ENCODE measurements around the gene SLC15A2. TPM values are rescaled to one million over a fixed set of nuclear protein-coding genes. Genes with fewer than 3 reads are reported as not detected.

The SLC15A2 gene
- total and polyA plus RNA-seq, 2 experiments from 2014 or later = 0.26 to 0.90 TPM

DNA sequence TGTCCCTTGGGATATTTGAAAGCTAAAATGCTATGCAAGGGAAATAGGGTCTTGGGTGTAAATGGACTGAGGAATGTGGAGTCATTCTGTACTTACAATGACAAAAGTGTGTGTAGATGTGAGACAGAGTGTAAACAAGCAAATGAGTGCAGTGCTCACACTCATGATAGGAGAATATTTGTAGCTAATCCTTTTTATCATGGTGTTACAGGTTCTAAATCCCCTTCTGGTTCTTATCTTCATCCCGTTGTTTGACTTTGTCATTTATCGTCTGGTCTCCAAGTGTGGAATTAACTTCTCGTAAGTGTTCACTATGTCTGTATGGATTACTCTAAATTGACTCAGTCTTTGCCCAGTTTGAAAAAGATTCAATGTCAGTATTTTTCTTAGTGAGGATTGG lies 30.5 kb downstream of the SLC15A2 start:
- Mint-ChIP-seq H3K4me1 (no peaks in the 10 kb centered on the region), H3K27me3 (ENCODE audit: insufficient read depth, low read depth, poor library complexity) (no peaks in the 10 kb centered on the region), H3K9me3 (no peaks in the 10 kb centered on the region), H3K36me3 (ENCODE audit: low read depth) (peaks cover 15% of the 10 kb centered on the region; the same call in 2 of the 3 replicates), H3K27ac (no peak overlapping the region), H3K4me3 (no peak overlapping the region)
- H4K20me1 ChIP-seq (replicated peaks; ENCODE audit: insufficient read depth) = no peaks in the 10 kb centered on the region
- no peak overlapping the region for H2AFZ ChIP-seq
- H3K4me2 ChIP-seq = no peak overlapping the region
- H3K36me3 ChIP-seq (ENCODE audit: insufficient read depth) = no peaks in the 10 kb centered on the region; the same call in 1 of the 2 replicates
- no peaks in the 10 kb centered on the region for H3K27me3 ChIP-seq (ENCODE audit: insufficient read depth)
- DNase-seq (ENCODE audit: low spot score) (no peak), ATAC-seq (no peak)
- TF ChIP-seq CREB1 (CRISPR knock-in tag; IDR thresholded peaks at IDR 0.05; ENCODE audit: low read depth) (no peak), POLR2AphosphoS5 (IDR thresholded peaks at IDR 0.05; ENCODE audit: low read depth) (no peak), JUNB (IDR thresholded peaks at IDR 0.05; ENCODE audit: unreplicated experiment) (no peak)
- TF ChIP-seq, protein P1, sequence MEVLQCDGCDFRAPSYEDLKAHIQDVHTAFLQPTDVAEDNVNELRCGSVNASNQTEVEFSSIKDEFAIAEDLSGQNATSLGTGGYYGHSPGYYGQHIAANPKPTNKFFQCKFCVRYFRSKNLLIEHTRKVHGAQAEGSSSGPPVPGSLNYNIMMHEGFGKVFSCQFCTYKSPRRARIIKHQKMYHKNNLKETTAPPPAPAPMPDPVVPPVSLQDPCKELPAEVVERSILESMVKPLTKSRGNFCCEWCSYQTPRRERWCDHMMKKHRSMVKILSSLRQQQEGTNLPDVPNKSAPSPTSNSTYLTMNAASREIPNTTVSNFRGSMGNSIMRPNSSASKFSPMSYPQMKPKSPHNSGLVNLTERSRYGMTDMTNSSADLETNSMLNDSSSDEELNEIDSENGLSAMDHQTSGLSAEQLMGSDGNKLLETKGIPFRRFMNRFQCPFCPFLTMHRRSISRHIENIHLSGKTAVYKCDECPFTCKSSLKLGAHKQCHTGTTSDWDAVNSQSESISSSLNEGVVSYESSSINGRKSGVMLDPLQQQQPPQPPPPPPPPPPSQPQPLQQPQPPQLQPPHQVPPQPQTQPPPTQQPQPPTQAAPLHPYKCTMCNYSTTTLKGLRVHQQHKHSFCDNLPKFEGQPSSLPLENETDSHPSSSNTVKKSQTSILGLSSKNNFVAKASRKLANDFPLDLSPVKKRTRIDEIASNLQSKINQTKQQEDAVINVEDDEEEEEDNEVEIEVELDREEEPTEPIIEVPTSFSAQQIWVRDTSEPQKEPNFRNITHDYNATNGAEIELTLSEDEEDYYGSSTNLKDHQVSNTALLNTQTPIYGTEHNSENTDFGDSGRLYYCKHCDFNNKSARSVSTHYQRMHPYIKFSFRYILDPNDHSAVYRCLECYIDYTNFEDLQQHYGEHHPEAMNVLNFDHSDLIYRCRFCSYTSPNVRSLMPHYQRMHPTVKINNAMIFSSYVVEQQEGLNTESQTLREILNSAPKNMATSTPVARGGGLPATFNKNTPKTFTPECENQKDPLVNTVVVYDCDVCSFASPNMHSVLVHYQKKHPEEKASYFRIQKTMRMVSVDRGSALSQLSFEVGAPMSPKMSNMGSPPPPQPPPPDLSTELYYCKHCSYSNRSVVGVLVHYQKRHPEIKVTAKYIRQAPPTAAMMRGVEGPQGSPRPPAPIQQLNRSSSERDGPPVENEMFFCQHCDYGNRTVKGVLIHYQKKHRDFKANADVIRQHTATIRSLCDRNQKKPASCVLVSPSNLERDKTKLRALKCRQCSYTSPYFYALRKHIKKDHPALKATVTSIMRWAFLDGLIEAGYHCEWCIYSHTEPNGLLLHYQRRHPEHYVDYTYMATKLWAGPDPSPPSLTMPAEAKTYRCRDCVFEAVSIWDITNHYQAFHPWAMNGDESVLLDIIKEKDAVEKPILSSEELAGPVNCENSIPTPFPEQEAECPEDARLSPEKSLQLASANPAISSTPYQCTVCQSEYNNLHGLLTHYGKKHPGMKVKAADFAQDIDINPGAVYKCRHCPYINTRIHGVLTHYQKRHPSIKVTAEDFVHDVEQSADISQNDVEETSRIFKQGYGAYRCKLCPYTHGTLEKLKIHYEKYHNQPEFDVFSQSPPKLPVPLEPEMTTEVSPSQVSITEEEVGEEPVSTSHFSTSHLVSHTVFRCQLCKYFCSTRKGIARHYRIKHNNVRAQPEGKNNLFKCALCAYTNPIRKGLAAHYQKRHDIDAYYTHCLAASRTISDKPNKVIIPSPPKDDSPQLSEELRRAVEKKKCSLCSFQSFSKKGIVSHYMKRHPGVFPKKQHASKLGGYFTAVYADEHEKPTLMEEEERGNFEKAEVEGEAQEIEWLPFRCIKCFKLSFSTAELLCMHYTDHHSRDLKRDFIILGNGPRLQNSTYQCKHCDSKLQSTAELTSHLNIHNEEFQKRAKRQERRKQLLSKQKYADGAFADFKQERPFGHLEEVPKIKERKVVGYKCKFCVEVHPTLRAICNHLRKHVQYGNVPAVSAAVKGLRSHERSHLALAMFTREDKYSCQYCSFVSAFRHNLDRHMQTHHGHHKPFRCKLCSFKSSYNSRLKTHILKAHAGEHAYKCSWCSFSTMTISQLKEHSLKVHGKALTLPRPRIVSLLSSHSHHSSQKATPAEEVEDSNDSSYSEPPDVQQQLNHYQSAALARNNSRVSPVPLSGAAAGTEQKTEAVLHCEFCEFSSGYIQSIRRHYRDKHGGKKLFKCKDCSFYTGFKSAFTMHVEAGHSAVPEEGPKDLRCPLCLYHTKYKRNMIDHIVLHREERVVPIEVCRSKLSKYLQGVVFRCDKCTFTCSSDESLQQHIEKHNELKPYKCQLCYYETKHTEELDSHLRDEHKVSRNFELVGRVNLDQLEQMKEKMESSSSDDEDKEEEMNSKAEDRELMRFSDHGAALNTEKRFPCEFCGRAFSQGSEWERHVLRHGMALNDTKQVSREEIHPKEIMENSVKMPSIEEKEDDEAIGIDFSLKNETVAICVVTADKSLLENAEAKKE (CRISPR knock-in tag; IDR thresholded peaks at IDR 0.05) = no peak
- no peaks in the 10 kb centered on the region; the same call in 1 of the 2 replicates for H3K9me2 ChIP-seq (ENCODE audit: insufficient read depth)
- no peak overlapping the region for H3K27ac ChIP-seq (ENCODE audit: low read depth)
- no peaks in the 10 kb centered on the region for H3K4me1 ChIP-seq (ENCODE audit: insufficient read depth)
- H3K79me2 ChIP-seq (replicated peaks; ENCODE audit: insufficient read depth) = no peaks in the 10 kb centered on the region
- H3F3A ChIP-seq (replicated peaks; ENCODE audit: low read depth) = no peaks in the 10 kb centered on the region
- no peak overlapping the region for H3K4me3 ChIP-seq

DNA sequence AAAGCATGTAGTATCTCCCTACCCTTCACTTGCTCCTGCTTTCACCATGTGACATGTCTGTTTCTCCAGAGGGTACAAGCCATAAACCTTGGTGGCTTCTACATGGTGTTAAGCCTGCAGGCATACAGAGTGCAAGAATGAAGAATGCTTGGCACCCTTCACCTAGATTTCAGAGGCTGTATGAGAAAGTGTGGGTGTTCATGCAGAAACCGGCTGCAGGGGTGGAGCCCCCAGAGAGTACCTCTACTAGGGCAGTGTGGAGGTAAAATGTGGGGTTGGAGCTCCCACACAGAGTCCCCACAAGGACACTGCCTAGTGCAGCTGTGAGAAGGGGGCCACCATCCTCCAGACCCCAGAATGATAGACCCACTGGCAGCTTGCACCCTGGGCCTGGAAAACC lies 32.2 kb downstream of the SLC15A2 start:
- Histone ChIP-seq H3K36me3 (ENCODE audit: insufficient read depth) (no peaks in the 10 kb centered on the region; the same call in 1 of the 2 replicates), H3K79me2 (replicated peaks; ENCODE audit: insufficient read depth) (no peaks in the 10 kb centered on the region), H4K20me1 (replicated peaks; ENCODE audit: insufficient read depth) (no peaks in the 10 kb centered on the region), H3K4me2 (no peak overlapping the region), H3F3A (replicated peaks; ENCODE audit: low read depth) (no peaks in the 10 kb centered on the region), H3K9me2 (ENCODE audit: insufficient read depth) (no peaks in the 10 kb centered on the region; the same call in 1 of the 2 replicates), H2AFZ (no peak overlapping the region), H3K4me3 (no peak overlapping the region), H3K27ac (ENCODE audit: low read depth) (no peak overlapping the region), H3K4me1 (ENCODE audit: insufficient read depth) (no peaks in the 10 kb centered on the region), H3K27me3 (ENCODE audit: insufficient read depth) (no peaks in the 10 kb centered on the region)
- Mint-ChIP-seq H3K36me3 (ENCODE audit: low read depth) (peaks cover 15% of the 10 kb centered on the region; the same call in 2 of the 3 replicates), H3K27me3 (ENCODE audit: insufficient read depth, low read depth, poor library complexity) (no peaks in the 10 kb centered on the region), H3K4me1 (no peaks in the 10 kb centered on the region), H3K27ac (no peak overlapping the region), H3K4me3 (no peak overlapping the region), H3K9me3 (no peaks in the 10 kb centered on the region)
- DNase-seq (ENCODE audit: low spot score) (no peak), ATAC-seq (no peak)
- TF ChIP-seq, protein P2, sequence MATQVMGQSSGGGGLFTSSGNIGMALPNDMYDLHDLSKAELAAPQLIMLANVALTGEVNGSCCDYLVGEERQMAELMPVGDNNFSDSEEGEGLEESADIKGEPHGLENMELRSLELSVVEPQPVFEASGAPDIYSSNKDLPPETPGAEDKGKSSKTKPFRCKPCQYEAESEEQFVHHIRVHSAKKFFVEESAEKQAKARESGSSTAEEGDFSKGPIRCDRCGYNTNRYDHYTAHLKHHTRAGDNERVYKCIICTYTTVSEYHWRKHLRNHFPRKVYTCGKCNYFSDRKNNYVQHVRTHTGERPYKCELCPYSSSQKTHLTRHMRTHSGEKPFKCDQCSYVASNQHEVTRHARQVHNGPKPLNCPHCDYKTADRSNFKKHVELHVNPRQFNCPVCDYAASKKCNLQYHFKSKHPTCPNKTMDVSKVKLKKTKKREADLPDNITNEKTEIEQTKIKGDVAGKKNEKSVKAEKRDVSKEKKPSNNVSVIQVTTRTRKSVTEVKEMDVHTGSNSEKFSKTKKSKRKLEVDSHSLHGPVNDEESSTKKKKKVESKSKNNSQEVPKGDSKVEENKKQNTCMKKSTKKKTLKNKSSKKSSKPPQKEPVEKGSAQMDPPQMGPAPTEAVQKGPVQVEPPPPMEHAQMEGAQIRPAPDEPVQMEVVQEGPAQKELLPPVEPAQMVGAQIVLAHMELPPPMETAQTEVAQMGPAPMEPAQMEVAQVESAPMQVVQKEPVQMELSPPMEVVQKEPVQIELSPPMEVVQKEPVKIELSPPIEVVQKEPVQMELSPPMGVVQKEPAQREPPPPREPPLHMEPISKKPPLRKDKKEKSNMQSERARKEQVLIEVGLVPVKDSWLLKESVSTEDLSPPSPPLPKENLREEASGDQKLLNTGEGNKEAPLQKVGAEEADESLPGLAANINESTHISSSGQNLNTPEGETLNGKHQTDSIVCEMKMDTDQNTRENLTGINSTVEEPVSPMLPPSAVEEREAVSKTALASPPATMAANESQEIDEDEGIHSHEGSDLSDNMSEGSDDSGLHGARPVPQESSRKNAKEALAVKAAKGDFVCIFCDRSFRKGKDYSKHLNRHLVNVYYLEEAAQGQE (IDR thresholded peaks at IDR 0.05; ENCODE audit: unreplicated experiment) = no peak
- TF ChIP-seq STAT1 (IDR thresholded peaks at IDR 0.05; ENCODE audit: unreplicated experiment) (no peak), EZH2 (IDR thresholded peaks at IDR 0.05; ENCODE audit: low read depth, unreplicated experiment) (no peak), POLR2AphosphoS5 (IDR thresholded peaks at IDR 0.05; ENCODE audit: low read depth) (no peak)
- TF ChIP-seq, protein P3, sequence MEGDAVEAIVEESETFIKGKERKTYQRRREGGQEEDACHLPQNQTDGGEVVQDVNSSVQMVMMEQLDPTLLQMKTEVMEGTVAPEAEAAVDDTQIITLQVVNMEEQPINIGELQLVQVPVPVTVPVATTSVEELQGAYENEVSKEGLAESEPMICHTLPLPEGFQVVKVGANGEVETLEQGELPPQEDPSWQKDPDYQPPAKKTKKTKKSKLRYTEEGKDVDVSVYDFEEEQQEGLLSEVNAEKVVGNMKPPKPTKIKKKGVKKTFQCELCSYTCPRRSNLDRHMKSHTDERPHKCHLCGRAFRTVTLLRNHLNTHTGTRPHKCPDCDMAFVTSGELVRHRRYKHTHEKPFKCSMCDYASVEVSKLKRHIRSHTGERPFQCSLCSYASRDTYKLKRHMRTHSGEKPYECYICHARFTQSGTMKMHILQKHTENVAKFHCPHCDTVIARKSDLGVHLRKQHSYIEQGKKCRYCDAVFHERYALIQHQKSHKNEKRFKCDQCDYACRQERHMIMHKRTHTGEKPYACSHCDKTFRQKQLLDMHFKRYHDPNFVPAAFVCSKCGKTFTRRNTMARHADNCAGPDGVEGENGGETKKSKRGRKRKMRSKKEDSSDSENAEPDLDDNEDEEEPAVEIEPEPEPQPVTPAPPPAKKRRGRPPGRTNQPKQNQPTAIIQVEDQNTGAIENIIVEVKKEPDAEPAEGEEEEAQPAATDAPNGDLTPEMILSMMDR (conservative IDR thresholded peaks at IDR 0.05; ENCODE audit: low read depth in 2 of 2) = no peak

Measured in GM23338 (cell line).